Glutamatergic neuron (in vitro differentiated cells): Measurements from ENCODE around the gene IL4I1. TPM values are rescaled to one million over a fixed set of nuclear protein-coding genes. Genes with fewer than 3 reads are reported as not detected.

Source experiments
- DNase-seq: peaks from one replicate; pipeline ENCODE4 v3.0.0; 2022
- H3K27ac Mint-ChIP-seq: one replicate; pipeline ENCODE4 v1.8.0; 2020; ENCODE audit warnings: mild to moderate bottlenecking, mixed read lengths, inconsistent platforms; ENCODE audit not compliant: unreplicated experiment
- H3K27me3 Mint-ChIP-seq: one replicate; pipeline ENCODE4 v1.8.0; 2020; ENCODE audit warnings: mild to moderate bottlenecking, moderate library complexity, mixed read lengths, inconsistent platforms; ENCODE audit not compliant: unreplicated experiment
- H3K36me3 Mint-ChIP-seq: one replicate; pipeline ENCODE4 v1.8.0; 2020; ENCODE audit warnings: mild to moderate bottlenecking, mixed read lengths, inconsistent platforms; ENCODE audit not compliant: unreplicated experiment
- H3K4me1 Mint-ChIP-seq: one replicate; pipeline ENCODE4 v1.8.0; 2020; ENCODE audit warnings: mild to moderate bottlenecking, low read depth, mixed read lengths, inconsistent platforms; ENCODE audit not compliant: unreplicated experiment
- H3K4me3 Mint-ChIP-seq: one replicate; pipeline ENCODE4 v1.8.0; 2020; ENCODE audit warnings: mild to moderate bottlenecking, mixed read lengths, inconsistent platforms; ENCODE audit not compliant: unreplicated experiment
- H3K9me3 Mint-ChIP-seq: one replicate; pipeline ENCODE4 v1.8.0; 2020; ENCODE audit warnings: mild to moderate bottlenecking, moderate library complexity, mixed read lengths, inconsistent platforms; ENCODE audit not compliant: unreplicated experiment
- total RNA-seq: library from RNA; stranded (reverse); fragmentation: NEBNext Ultra II Directional; extraction: Animal tissue kit (Norgen Biotek cat#: 25700); gene quantifications from one replicate; pipeline ENCODE4 v1.2.1, GENCODE V29; 2021; ENCODE audit not compliant: unreplicated experiment
- TF ChIP-seq, protein P1 (sequence below): fragments of 200-600 bp; sonication (generic); IDR thresholded peaks from one replicate; pipeline ENCODE4 v1.5.0; 2021; ENCODE audit not compliant: partially characterized antibody, unreplicated experiment

The IL4I1 gene
- total RNA-seq, 1 donor from 2014 or later: 0.59 TPM

DNA sequence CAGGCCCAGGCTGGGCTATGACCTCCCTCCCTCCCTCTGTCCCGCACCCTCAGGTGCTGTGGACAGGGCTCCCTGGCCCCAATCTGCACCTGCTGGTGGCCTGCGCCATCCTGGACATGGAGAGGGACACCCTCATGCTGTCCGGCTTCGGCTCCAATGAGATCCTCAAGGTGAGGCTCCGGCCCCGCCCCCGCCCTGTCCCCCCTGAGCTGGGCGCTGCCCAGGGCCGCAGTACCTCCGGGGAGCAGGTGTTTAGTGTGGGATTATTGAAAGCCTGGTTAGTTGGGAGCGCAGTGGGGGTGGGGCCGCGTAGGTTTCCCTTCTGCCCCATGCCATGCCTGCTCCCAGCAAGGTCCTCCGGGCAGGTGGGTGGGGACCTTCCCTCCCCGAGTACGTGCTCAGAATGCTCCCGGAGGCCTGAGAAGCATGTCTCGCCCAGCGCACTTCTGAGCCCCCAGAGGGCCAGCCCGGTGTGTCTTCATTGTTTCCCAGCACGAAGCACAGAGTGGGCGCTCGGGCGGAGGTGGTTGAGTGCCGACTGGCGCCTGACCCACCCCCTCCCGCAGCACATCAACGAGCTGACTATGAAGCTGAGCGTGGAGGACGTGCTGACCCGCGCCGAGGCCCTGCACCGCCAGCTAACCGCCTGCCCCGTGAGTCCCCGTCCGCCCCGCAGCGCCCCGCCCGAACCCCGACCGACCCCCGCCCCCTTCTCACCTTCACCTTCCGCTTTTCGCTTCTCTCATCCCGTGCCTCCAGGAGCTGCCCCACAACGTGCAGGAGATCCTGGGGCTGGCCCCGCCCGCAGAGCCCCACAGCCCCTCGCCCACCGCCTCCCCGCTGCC lies 8.8 kb downstream of the IL4I1 start:
- Mint-ChIP-seq H3K36me3 (peaks cover 6% of the 10 kb centered on the region), H3K4me3 (no peak overlapping the region), H3K9me3 (peaks cover 11% of the 10 kb centered on the region), H3K27ac (no peak overlapping the region), H3K27me3 (peaks cover 8% of the 10 kb centered on the region), H3K4me1 (peaks cover 6% of the 10 kb centered on the region)
- DNase-seq: peak; percentile 21
- TF ChIP-seq, protein P1, sequence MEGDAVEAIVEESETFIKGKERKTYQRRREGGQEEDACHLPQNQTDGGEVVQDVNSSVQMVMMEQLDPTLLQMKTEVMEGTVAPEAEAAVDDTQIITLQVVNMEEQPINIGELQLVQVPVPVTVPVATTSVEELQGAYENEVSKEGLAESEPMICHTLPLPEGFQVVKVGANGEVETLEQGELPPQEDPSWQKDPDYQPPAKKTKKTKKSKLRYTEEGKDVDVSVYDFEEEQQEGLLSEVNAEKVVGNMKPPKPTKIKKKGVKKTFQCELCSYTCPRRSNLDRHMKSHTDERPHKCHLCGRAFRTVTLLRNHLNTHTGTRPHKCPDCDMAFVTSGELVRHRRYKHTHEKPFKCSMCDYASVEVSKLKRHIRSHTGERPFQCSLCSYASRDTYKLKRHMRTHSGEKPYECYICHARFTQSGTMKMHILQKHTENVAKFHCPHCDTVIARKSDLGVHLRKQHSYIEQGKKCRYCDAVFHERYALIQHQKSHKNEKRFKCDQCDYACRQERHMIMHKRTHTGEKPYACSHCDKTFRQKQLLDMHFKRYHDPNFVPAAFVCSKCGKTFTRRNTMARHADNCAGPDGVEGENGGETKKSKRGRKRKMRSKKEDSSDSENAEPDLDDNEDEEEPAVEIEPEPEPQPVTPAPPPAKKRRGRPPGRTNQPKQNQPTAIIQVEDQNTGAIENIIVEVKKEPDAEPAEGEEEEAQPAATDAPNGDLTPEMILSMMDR: no peak

DNA sequence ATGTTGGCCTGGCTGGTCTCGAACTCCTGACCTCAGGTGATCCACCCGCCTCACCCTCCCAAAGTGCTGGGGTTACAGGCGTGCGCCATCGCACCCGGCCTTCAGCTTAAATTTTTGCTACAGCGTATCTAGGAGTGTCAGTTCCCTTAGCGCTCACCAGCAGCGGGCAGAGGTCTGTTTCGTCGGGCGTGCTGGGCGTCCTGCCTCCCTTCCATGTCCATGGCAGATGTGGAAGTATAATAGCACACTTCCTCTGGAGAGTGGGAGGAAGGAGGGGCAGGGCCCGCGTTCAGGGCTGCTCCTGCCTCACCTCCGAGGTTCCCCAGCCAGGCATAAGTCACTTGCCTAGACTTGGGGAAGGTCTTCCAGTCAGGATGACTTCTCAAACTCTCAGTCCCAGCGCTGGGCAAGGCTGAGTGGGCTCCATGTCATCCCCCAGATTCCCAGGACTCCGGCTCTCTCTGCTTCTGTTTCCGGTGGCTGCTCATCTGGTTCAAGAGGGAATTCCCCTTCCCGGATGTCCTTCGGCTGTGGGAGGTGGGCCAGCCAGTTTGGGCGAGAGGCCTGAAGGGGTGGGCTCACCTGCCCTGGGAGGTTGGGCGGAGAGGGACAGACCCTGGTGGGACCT lies 9.5 kb downstream of the IL4I1 start:
- peaks cover 4% of the 10 kb centered on the region for H3K27me3 Mint-ChIP-seq
- H3K4me1 Mint-ChIP-seq: peaks cover 6% of the 10 kb centered on the region
- H3K36me3 Mint-ChIP-seq: peaks cover 6% of the 10 kb centered on the region
- H3K27ac Mint-ChIP-seq: no peak overlapping the region
- peak; percentile 11 for DNase-seq
- peaks cover 11% of the 10 kb centered on the region for H3K9me3 Mint-ChIP-seq
- no peak overlapping the region for H3K4me3 Mint-ChIP-seq
- TF ChIP-seq, protein P1: no peak

DNA sequence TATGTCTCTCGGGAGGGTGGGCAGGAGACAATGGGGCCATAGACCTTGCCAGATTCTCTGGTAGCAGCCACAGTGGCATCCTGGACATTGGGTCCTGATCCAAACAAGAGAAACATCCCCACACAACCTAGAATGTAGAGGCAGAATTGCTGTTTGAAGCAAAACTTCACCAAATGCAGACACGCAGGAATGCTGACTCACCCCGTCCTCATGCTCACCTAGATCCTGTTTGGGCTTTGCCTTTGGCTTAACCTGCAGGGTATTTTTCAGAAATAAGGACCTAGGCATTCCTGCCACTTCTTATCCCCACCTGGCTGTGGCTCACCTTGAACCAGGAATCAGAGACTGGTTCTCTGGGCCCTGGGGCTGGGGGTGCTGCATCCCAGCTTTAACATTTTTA lies 11.9 kb downstream of the IL4I1 start:
- TF ChIP-seq, protein P1: no peak
- H3K27ac Mint-ChIP-seq: no peak overlapping the region
- peaks cover 6% of the 10 kb centered on the region for H3K36me3 Mint-ChIP-seq
- no peak overlapping the region for H3K4me3 Mint-ChIP-seq
- H3K9me3 Mint-ChIP-seq: peaks cover 9% of the 10 kb centered on the region
- peaks cover 3% of the 10 kb centered on the region for H3K27me3 Mint-ChIP-seq
- peaks cover 3% of the 10 kb centered on the region for H3K4me1 Mint-ChIP-seq
- no peak for DNase-seq

DNA sequence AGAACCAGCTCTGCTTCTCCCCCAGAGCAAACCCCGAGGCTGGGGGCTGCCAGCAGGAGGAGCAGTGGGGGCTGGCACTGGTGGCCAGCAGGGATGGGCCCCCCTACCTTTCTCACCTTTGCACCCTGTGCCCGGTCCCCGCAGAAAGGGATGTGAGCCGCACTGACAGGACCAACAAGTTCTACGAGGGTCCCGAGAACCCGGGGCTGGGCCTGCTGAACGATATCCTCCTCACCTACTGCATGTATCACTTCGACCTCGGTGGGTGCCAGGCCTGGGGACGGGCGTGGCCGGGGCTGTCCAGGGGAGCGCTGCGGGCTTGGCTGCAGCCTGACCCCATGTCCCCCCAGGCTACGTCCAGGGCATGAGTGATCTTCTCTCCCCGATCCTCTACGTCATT lies 12.6 kb downstream of the IL4I1 start:
- peaks cover 6% of the 10 kb centered on the region for H3K27me3 Mint-ChIP-seq
- no peak overlapping the region for H3K4me3 Mint-ChIP-seq
- peaks cover 1% of the 10 kb centered on the region for H3K4me1 Mint-ChIP-seq
- TF ChIP-seq, protein P1: no peak
- H3K36me3 Mint-ChIP-seq: peaks cover 6% of the 10 kb centered on the region
- peak; percentile 14 for DNase-seq
- H3K27ac Mint-ChIP-seq: no peak overlapping the region
- H3K9me3 Mint-ChIP-seq: peaks cover 6% of the 10 kb centered on the region

DNA sequence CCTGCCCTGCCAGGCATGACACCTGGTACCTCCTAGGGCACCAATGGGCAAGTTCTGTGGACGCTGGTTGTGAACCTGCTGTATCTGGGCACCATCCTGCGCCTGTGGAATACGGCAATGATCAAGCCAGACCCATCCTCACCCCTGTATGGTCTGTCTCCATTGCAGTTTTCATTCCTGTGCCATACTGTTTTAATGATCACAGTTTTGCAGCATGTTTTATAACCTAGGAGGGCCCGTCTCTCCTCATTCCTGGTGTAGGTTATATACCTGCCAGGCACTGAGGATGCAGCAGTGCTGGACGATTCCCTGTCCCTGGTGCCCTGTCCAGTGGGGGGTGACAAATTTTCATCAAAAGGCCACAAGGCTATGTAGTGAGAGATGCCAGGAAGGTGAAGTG lies 13.6 kb downstream of the IL4I1 start:
- peaks cover 8% of the 10 kb centered on the region for H3K27me3 Mint-ChIP-seq
- peaks cover 4% of the 10 kb centered on the region for H3K4me1 Mint-ChIP-seq
- no peak overlapping the region for H3K4me3 Mint-ChIP-seq
- DNase-seq: no peak
- H3K27ac Mint-ChIP-seq: no peak overlapping the region
- H3K9me3 Mint-ChIP-seq: peaks cover 6% of the 10 kb centered on the region
- TF ChIP-seq, protein P1: no peak
- peaks cover 6% of the 10 kb centered on the region for H3K36me3 Mint-ChIP-seq
